HT-29 (cell line): ENCODE results near the gene ITPA. TPM values are rescaled to one million over a fixed set of nuclear protein-coding genes. Genes with fewer than 3 reads are reported as not detected.

ENCODE experiments used
- DNase-seq: peaks from one replicate; pipeline ENCODE4 v3.0.0-alpha.2; 2015; ENCODE audit warnings: low spot score
- total RNA-seq: library from RNA; depleted of rRNA; stranded (reverse); fragments of >200 nt; shearing (Covaris generic); gene quantifications from 2 replicates; pipeline ENCODE4 v1.2.3, GENCODE V29; 2014

Gene ITPA
- total RNA-seq, 1 experiment from 2014 or later = 132 TPM

DNA sequence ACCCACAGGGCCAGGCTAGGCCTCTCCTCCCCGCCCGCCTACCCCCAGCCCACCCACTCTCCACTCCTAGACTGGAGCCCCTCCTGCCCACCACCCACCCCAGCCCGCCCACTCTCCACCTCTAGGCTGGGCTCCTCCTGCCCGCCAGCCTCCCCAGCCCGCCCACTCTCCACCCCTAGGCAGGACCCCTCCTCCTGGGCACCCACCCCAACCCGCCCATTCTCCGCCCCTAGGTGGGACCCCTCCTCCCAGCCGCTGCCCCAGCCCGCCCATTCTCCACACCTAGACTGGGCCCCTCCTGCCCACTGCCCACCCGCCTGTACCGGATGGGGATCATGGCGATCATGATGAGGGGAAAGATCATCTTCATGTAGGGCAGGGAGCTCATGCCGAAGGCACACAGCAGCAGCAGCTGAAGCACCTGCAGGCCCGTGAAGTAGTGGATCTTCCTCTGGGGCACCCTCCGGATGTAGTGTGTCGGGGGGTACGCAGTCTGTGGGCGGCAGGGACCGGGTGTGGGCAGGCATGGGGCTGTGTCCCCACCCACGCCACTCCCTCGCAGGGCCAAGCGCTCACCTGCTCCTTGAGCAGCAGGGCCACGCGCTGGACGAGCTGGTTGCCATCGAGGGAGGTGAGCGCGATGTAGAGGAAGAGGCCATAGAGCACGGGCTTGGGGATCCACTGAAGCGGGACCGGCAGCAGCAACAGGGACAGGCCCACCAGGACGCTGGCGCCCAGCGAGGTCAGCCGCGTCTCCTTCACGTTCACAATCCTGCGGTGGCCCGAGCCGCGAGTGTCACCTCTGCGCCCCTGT, 18.8 kb downstream of the ITPA start:
- DNase-seq = no peak

DNA sequence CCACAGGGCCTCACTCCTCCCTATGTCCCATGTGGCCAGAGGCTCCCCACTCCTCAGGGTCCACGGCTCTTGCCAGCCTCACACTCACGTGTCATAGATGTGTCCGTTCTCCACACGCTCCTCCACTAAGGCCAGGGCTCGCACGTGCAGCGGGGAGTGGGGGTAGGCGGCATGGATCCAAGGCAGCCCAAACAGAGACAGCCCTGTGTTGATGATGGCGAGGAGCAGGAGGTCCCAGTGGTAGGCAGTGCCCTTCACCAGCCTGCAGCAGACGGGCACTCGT, 19.4 kb downstream of the ITPA start:
- DNase-seq = no peak

- DNase-seq = no peak
These were observed 19.9 kb downstream of the ITPA start for GRCh38 chr20:3229158-3229557.

GRCh38 chr20:3229798-3230197, 20.5 kb downstream of the ITPA start:
- DNase-seq = no peak

DNA sequence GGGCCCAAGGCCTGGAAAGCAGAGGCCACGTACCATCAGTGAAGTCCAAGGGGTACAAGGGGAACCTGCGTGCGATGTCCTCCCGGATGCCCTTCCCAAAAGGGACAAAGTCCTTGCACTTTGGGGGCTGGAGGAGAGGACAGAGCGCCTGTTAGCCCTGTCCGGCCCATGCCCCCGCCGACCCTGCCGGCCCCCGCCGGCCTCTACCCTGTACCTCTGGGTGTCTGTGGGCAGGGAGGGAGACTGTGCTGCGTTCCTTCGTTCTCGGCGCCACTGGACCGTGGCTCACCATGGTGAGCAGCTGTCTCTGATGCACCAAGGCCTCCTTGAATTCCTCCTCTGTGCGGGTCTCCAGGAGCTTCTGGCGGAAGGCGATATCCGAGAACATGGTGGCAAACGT, 21.8 kb downstream of the ITPA start:
- no peak for DNase-seq

GRCh38 chr20:3231889-3232588, 22.7 kb downstream of the ITPA start:
- DNase-seq = no peak

- DNase-seq = no peak
These were observed 24.1 kb downstream of the ITPA start for GRCh38 chr20:3233131-3233990.

- DNase-seq = no peak
These were observed 24.7 kb downstream of the ITPA start for GRCh38 chr20:3233991-3234498.

DNA sequence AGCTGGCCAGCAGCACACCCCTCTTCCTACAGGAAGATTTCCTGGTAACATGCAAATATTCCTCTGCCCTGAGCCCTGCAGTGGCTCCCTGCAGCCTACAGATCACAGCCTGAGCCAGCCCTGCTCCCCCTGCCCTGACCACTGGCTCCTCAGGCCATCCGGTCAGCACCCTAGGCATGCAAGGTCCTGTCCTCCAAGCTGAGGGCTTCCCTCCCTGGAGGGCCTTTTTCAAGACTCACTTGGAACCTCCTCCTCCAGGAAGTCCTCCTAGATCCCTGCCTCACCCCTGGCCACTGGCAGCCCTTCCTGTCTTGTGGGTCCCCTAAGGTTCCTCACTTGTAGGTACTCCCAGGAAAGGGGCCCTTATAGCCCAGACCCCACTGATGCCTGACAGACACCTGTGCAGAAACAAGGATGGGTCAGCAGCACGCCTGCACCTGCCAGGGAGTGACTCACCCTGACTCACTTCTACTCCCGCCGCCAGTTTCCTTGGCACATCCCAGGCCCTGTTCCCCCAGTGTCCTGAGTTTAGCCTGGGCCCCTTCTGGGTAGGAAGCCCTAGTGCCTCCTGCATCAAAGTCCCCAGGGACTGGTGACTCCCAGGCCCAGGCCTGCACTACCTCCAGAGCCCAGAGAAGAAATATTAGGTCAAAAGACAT, 26.5 kb downstream of the ITPA start:
- peak; percentile 51 for DNase-seq

DNA sequence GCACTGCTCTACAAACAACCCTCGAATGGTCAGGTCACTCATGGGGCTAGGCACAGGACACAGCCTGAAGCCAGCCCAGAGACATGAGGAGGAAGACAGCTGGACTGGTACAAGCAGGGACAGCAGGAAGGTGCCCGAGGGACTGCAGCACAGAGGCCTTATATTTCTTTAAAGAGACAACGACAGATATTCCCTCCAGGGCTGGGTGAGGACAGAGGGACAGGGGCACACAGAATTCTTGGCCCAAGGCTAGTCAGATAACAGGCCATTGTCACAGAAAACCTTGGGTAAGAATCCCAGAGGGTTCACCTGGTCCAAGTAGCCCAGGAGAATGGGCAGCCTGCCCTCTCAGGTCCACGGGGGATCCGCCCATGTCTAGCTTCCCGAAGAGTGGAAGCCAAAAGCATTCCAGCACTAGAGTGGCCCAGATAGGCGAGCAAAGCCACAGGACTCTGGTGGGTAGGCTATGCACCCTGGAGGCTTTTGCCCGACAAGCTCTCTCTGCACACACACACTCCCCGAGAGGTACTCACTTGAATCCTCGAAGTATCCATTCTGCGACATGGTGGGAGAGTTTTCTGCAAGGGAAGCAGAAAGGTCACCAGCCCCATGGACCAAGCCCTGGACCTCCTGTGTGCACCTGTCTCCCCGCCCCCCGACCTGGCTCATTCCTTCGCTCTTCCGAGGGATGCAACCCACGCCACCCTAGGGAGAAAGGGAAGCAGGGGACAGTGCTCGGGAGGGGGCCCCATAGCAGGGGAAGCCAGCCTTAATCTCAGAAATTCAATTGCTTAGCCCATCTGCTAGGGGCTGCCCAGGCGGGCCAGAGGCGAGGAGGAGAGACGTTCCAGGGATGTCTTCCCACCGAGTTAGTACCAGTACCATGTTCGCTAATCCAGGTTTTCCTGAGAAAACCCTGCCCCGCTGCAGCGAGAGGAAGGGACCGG, 28.0 kb downstream of the ITPA start:
- DNase-seq = no peak

- DNase-seq = no peak
These were observed 28.8 kb downstream of the ITPA start for GRCh38 chr20:3237958-3238615.

DNA sequence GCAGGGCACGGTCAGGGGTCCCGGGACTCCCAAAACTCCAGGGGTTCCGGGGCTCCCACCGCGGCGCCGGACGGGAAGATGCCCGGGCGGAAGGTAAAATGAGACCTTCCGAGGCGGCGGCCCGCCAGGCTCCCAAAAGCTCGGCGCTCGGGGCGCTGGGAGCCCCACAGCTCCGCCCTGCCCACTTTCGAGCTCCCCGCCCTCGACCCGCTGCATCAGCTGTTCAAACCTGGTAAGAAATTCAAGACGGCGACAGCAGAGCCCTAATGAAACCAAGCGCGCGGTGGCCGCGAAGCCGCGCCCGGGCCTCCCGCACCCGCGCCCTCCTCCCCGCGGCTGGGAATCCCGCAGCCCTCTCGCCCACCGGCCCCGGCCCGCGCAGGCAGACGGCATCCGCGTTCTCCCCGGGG, 29.3 kb downstream of the ITPA start:
- no peak for DNase-seq

GRCh38 chr20:3239026-3239866, 29.9 kb downstream of the ITPA start, which contains the start of gene SLC4A11:
SLC4A11 (minus strand) TSS chr20:3239190; CDS start chr20:3239137, 53 bp downstream.
- peak; percentile 41 for DNase-seq

GRCh38 chr20:3239867-3240775, 30.8 kb downstream of the ITPA start:
- no peak for DNase-seq

GRCh38 chr20:3240776-3241363, 31.6 kb downstream of the ITPA start:
- DNase-seq = no peak

DNA sequence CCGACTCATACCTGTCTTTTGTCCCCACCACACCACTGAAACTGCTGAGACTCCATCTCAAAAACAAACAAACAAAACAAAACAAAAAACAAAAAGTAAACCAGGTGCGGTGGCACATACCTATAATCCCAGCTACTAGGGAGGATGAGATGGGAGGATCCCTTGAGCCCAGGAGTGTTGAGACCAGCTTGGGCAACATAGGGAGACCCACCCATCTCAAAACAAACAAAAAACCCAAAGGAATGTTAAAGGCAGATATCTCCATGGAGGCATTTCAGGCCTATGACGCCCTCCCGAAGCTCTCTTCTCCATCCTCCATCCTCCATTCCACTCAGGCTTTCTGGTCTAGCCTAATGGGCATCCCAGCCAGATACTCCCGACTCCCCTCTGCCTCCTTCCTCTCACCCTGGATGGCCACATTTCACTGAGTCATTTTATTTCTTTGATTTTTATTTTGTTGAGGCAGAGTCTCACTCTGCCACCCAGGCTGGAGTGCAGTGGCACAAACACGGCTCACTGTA, 32.9 kb downstream of the ITPA start:
- peak; percentile 42 for DNase-seq

- DNase-seq = no peak
These were observed 34.5 kb downstream of the ITPA start for GRCh38 chr20:3243718-3244358.
